HepG2 (cell line): ENCODE data around the gene SOX9. TPM values are rescaled to one million over a fixed set of nuclear protein-coding genes. Genes with fewer than 3 reads are reported as not detected.

Source experiments
- ATAC-seq: fragments of 200-7000 bp; cut with Tn5 transposase; 3 replicates; pipeline ENCODE4 v1.9.1; 2020; ENCODE audit warnings: mild to moderate bottlenecking, moderate library complexity
- BruUV-seq: library from RNA; stranded (reverse); fragments of 400-500 nt; replicated peaks from 2 replicates; lab custom pipeline; 2021; lab: Mats Ljungman, UMichigan
- CTCF ChIA-PET: fragments of 300-600 bp; formaldehyde crosslinking; extraction: SDS; loops from one replicate; lab custom pipeline; 2021; ENCODE audit warnings: low total read pairs, inconsistent platforms, low intra/inter-chr PET ratio; lab: Yijun Ruan, JAX
- POLR2A ChIA-PET: fragments of 350-600 bp; sonication (Branson Sonifier 250); formaldehyde crosslinking; loops from one replicate; lab custom pipeline; 2020; ENCODE audit warnings: antibody characterized with exemption, inconsistent platforms; lab: Yijun Ruan, JAX
- DNase-seq: peaks from one replicate; pipeline ENCODE4 v3.0.0-alpha.2; 2015; ENCODE audit warnings: low spot score
- FAIRE-seq: peaks from 3 replicates; lab custom pipeline; 2011; peaks lifted over from hg19 to GRCh38; lab: Jason Lieb, UNC
- H2AFZ ChIP-seq: one replicate; pipeline ENCODE4 v1.6.1; 2011; ENCODE audit warnings: low read length, inconsistent platforms
- H3K27ac ChIP-seq: fragments of 300-600 bp; 3 replicates; pipeline ENCODE4 v1.8.0; 2011; ENCODE audit warnings: mixed run types, mild to moderate bottlenecking, mixed read lengths, low read length, inconsistent platforms; ENCODE audit not compliant: insufficient read depth; ENCODE audit errors: extremely low read length
- H3K27me3 ChIP-seq, 2 experiments: fragments of 200-600 bp in 1 of 2; 2 replicates in 1 of 2; 3 replicates in 1 of 2; pipeline versions ENCODE4 v1.6.0 to v1.8.0; 2011; ENCODE audit warnings: low read length in 2 of 2, mild to moderate bottlenecking in 2 of 2, moderate library complexity in 2 of 2, inconsistent platforms in 1 of 2; ENCODE audit not compliant: insufficient read depth in 2 of 2, control insufficient read depth in 1 of 2
- H3K36me3 ChIP-seq, 2 experiments: fragments of 200-600 bp in 1 of 2; replicated peaks in 1 of 2; 2 replicates in 1 of 2; 3 replicates in 1 of 2; pipeline versions ENCODE4 v1.5.1 to v1.8.0; 2011; ENCODE audit warnings: low read length in 2 of 2, inconsistent platforms in 1 of 2; ENCODE audit not compliant: insufficient read depth in 2 of 2, control insufficient read depth in 1 of 2
- H3K4me1 ChIP-seq: 2 replicates; pipeline ENCODE4 v1.5.1; 2012; ENCODE audit warnings: low read length, inconsistent platforms; ENCODE audit not compliant: insufficient read depth
- H3K4me2 ChIP-seq: 2 replicates; pipeline ENCODE4 v1.6.0; 2011; ENCODE audit warnings: low read depth, low read length, inconsistent platforms
- H3K4me3 ChIP-seq, 3 experiments: fragments of 200-600 bp in 1 of 3; sonication (generic), shearing (Covaris generic) in 1 of 3; replicated peaks in 1 of 3; 2 replicates each; pipeline ENCODE4 v1.5.1; 2011 to 2016; ENCODE audit warnings: low read length in 3 of 3, inconsistent platforms in 2 of 3, low read depth in 2 of 3, mild to moderate bottlenecking in 2 of 3, control low read depth in 1 of 3, mixed read lengths in 1 of 3; ENCODE audit not compliant: insufficient read depth in 1 of 3
- H3K79me2 ChIP-seq: one replicate; pipeline ENCODE4 v1.6.1; 2011; ENCODE audit warnings: low read length, inconsistent platforms; ENCODE audit not compliant: insufficient read depth
- H3K9ac ChIP-seq: 2 replicates; pipeline ENCODE4 v1.6.0; 2011; ENCODE audit warnings: mild to moderate bottlenecking, low read depth, low read length, inconsistent platforms; ENCODE audit not compliant: insufficient read depth
- H3K9me3 ChIP-seq: 2 replicates; pipeline ENCODE4 v1.5.1; 2012; ENCODE audit warnings: mild to moderate bottlenecking, low read length
- H4K20me1 ChIP-seq: 2 replicates; pipeline ENCODE4 v1.6.0; 2011; ENCODE audit warnings: inconsistent platforms, mild to moderate bottlenecking, low read length, moderate library complexity; ENCODE audit not compliant: insufficient read depth
- FOXA3 ChIP-seq: IDR thresholded peaks from 2 replicates; pipeline ENCODE4 v1.6.1; 2016; ENCODE audit warnings: missing genetic modification reagents, missing compliant biosample characterization
- GATAD1 ChIP-seq: IDR thresholded peaks from 2 replicates; pipeline ENCODE4 v1.6.1; 2016; ENCODE audit warnings: missing genetic modification reagents, missing compliant biosample characterization
- MIXL1 ChIP-seq: IDR thresholded peaks from 2 replicates; pipeline ENCODE4 v1.6.1; 2016
- ZNF296 ChIP-seq: sonication (generic); formaldehyde crosslinking; conservative IDR thresholded peaks from 2 replicates; pipeline ENCODE4 v1.5.0; 2020; ENCODE audit warnings: mild to moderate bottlenecking, missing genetic modification reagents
- WGBS: methylation state at CpG from one replicate; pipeline ENCODE4 v1.1.6; 2017; ENCODE audit warnings: low lambda C conversion rate; 5-methylcytosine and 5-hydroxymethylcytosine counted together
- in situ Hi-C: cut with HindIII; loops from 2 replicates; pipeline ENCODE4 v1.10.0; 2017; ENCODE audit warnings: low pct_unique_long_range_greater_than_20kb; ENCODE audit not compliant: extremely low pct_ligation_motif_present
- intact Hi-C: fragments of 100-400 bp; cut with micrococcal nuclease; formaldehyde crosslinking; loops from one replicate; pipeline ENCODE4 v1.10.0; 2022; ENCODE audit not compliant: unreplicated experiment
- polyA plus RNA-seq, 8 experiments: library from polyadenylated mRNA; depleted of rRNA in 3 of 8; stranded (reverse) in 7 of 8; unstranded in 1 of 8; fragments of >200 nt; fragmentation: Illumina TruSeq in 4 of 8; extraction: Trizol in 4 of 8; gene quantifications; 2 replicates each; pipeline versions ENCODE4 v1.2.1 to v1.2.3, GENCODE V29; 2011 to 2016; ENCODE audit warnings: low read depth in 4 of 8, missing spikeins in 1 of 8, mixed read lengths in 1 of 8; ENCODE audit not compliant: insufficient read depth in 1 of 8
- total RNA-seq, 5 experiments: library from RNA; depleted of rRNA; stranded (reverse); fragments of >200 nt; fragmentation: Illumina TruSeq; extraction: Trizol; gene quantifications; 2 replicates each; pipeline ENCODE4 v1.2.3, GENCODE V29; 2016; ENCODE audit warnings: low read depth in 1 of 5
- TF ChIP-seq, protein P1 (sequence below): sonication (generic); formaldehyde crosslinking; IDR thresholded peaks from 2 replicates; pipeline ENCODE4 v1.4.0; 2020; ENCODE audit warnings: missing genetic modification reagents, mild to moderate bottlenecking, borderline replicate concordance
- TF ChIP-seq, protein P2 (sequence below): sonication (generic); formaldehyde crosslinking; IDR thresholded peaks from 2 replicates; pipeline ENCODE4 v1.8.0; 2022; ENCODE audit warnings: mild to moderate bottlenecking, missing genetic modification reagents, borderline replicate concordance
- TF ChIP-seq, protein P3 (sequence below): IDR thresholded peaks from 2 replicates; pipeline ENCODE4 v1.6.1; 2016; ENCODE audit warnings: missing biosample characterization, missing genetic modification reagents, low read depth
- TF ChIP-seq, protein P4 (sequence below): sonication (generic); formaldehyde crosslinking; IDR thresholded peaks from 2 replicates; pipeline ENCODE4 v1.4.0; 2020; ENCODE audit warnings: mild to moderate bottlenecking, missing genetic modification reagents
- TF ChIP-seq, protein P5 (sequence below): sonication (generic); formaldehyde crosslinking; IDR thresholded peaks from 2 replicates; pipeline ENCODE4 v1.8.1; 2022; ENCODE audit warnings: low read depth, mild to moderate bottlenecking, missing genetic modification reagents

Gene SOX9
- total and polyA plus RNA-seq, 2 of the 13 experiments (the other 11 are each of a cell fraction or from before 2014, with no cell fraction given) = 16.1 to 27.6 TPM

DNA sequence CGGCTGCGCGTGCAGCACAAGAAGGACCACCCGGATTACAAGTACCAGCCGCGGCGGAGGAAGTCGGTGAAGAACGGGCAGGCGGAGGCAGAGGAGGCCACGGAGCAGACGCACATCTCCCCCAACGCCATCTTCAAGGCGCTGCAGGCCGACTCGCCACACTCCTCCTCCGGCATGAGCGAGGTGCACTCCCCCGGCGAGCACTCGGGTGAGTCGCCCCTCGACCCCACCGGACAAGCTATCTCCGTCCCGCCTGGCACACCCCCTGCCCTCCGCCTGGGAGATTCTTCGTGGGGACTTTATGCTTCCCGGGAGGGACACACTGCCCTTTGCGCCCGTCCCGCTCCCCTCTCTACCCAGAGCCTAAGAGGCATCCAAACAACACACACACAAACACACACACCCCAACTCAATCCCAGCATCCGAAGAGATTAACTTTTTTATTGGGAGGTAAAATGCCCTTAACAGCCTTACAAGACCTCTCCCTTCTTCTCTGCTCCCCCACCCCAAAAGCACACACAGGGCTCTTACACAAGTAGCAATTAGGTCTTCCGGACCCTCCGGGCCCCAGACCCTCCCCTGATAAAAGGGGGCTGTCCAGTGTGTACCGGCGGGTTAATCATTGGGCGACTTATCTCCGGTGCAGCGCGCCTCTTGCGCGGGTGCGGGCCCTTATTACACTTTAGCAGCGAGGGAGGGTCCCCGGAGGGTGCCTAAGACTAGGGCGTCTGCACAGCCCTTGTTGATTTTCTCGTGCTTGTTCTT is 2.1 kb downstream of the SOX9 start:
- peak; percentile 81 for FAIRE-seq
- POLR2A ChIA-PET = interaction anchor here (1.2 to 6.9 kb wide), 8 partner anchors 30 to 416 kb away, joined by 3 to 96 read pairs (median 36); no protein-coding TSS in a partner anchor
- BruUV-seq = TSS peak; percentile 19
- TF ChIP-seq, protein P1, sequence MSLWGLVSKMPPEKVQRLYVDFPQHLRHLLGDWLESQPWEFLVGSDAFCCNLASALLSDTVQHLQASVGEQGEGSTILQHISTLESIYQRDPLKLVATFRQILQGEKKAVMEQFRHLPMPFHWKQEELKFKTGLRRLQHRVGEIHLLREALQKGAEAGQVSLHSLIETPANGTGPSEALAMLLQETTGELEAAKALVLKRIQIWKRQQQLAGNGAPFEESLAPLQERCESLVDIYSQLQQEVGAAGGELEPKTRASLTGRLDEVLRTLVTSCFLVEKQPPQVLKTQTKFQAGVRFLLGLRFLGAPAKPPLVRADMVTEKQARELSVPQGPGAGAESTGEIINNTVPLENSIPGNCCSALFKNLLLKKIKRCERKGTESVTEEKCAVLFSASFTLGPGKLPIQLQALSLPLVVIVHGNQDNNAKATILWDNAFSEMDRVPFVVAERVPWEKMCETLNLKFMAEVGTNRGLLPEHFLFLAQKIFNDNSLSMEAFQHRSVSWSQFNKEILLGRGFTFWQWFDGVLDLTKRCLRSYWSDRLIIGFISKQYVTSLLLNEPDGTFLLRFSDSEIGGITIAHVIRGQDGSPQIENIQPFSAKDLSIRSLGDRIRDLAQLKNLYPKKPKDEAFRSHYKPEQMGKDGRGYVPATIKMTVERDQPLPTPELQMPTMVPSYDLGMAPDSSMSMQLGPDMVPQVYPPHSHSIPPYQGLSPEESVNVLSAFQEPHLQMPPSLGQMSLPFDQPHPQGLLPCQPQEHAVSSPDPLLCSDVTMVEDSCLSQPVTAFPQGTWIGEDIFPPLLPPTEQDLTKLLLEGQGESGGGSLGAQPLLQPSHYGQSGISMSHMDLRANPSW (CRISPR knock-in tag) = 0 out of 2 replicates have a peak, but pooled peaks have one; percentile 46
- TF ChIP-seq ZNF296 (0 out of 2 replicates have a peak, but pooled peaks have one; percentile 32), MIXL1 (CRISPR knock-in tag) (peak; percentile 89), GATAD1 (CRISPR knock-in tag) (peak; percentile 47; the same call in 1 of the 2 replicates), FOXA3 (CRISPR knock-in tag) (peak; percentile 70)
- TF ChIP-seq, protein P2, sequence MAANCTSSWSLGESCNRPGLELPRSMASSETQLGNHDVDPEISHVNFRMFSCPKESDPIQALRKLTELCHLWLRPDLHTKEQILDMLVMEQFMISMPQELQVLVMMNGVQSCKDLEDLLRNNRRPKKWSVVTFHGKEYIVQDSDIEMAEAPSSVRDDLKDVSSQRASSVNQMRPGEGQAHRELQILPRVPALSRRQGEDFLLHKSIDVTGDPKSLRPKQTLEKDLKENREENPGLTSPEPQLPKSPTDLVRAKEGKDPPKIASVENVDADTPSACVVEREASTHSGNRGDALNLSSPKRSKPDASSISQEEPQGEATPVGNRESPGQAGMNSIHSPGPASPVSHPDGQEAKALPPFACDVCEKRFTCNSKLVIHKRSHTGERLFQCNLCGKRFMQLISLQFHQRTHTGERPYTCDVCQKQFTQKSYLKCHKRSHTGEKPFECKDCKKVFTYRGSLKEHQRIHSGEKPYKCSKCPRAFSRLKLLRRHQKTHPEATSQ (CRISPR knock-in tag) = 0 out of 2 replicates have a peak, but pooled peaks have one; percentile 6
- TF ChIP-seq, protein P3, sequence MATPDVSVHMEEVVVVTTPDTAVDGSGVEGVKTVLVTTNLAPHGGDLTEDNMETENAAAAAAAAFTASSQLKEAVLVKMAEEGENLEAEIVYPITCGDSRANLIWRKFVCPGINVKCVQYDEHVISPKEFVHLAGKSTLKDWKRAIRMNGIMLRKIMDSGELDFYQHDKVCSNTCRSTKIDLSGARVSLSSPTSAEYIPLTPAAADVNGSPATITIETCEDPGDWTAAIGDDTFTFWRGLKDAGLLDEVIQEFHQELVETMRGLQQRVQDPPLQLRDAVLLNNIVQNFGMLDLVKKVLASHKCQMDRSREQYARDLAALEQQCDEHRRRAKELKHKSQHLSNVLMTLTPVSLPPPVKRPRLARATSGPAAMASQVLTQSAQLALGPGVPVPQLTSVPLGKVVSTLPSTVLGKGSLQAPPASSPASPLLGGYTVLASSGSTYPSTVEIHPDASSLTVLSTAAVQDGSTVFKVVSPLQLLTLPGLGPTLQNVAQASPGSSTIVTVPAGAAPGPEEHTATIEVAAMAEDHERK = no peak
- TF ChIP-seq, protein P4, sequence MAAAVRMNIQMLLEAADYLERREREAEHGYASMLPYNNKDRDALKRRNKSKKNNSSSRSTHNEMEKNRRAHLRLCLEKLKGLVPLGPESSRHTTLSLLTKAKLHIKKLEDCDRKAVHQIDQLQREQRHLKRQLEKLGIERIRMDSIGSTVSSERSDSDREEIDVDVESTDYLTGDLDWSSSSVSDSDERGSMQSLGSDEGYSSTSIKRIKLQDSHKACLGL (CRISPR knock-in tag) = 0 out of 2 replicates have a peak, but pooled peaks have one; percentile 49
- TF ChIP-seq, protein P5, sequence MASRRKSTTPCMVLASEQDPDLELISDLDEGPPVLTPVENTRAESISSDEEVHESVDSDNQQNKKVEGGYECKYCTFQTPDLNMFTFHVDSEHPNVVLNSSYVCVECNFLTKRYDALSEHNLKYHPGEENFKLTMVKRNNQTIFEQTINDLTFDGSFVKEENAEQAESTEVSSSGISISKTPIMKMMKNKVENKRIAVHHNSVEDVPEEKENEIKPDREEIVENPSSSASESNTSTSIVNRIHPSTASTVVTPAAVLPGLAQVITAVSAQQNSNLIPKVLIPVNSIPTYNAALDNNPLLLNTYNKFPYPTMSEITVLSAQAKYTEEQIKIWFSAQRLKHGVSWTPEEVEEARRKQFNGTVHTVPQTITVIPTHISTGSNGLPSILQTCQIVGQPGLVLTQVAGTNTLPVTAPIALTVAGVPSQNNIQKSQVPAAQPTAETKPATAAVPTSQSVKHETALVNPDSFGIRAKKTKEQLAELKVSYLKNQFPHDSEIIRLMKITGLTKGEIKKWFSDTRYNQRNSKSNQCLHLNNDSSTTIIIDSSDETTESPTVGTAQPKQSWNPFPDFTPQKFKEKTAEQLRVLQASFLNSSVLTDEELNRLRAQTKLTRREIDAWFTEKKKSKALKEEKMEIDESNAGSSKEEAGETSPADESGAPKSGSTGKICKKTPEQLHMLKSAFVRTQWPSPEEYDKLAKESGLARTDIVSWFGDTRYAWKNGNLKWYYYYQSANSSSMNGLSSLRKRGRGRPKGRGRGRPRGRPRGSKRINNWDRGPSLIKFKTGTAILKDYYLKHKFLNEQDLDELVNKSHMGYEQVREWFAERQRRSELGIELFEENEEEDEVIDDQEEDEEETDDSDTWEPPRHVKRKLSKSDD = peak; percentile 21; the same call in 1 of the 2 replicates

More for the DNA sequence above, 2.1 kb downstream of the SOX9 start:
- CTCF ChIA-PET = no interaction called here
- no peak overlapping the region for H2AFZ ChIP-seq
- H3K9me3 ChIP-seq = no peaks in the 10 kb centered on the region
- peaks cover 45% of the 10 kb centered on the region for H3K79me2 ChIP-seq
- peak overlapping the region; percentile 96 for H3K9ac ChIP-seq
- H3K4me2 ChIP-seq = peak overlapping the region; percentile 95
- peak overlapping the region; percentile 86 to 100 (median 99) for H3K4me3 ChIP-seq
- peaks cover 10 to 20% of the 10 kb centered on the region in 2 experiments for H3K36me3 ChIP-seq
- intact Hi-C loops = no loop called here
- peaks cover 66% of the 10 kb centered on the region for H3K4me1 ChIP-seq
- peak; percentile 33 for ATAC-seq
- peak overlapping the region; percentile 76 for H3K27ac ChIP-seq
- no peaks in the 10 kb centered on the region; a peak in 1 of 5 replicates for H3K27me3 ChIP-seq
- peak; percentile 86 for DNase-seq
- in situ Hi-C loops = loop anchor here (5.0 kb wide), 2 partner anchors 279 to 394 kb away; no protein-coding TSS in a partner anchor
- peaks cover 54% of the 10 kb centered on the region for H4K20me1 ChIP-seq
- 0% methylated on average over 19 of the region's 48 CpGs for WGBS
